Keratinocyte (primary cell): ENCODE data around the gene SCRN2. TPM values are rescaled to one million over a fixed set of nuclear protein-coding genes. Genes with fewer than 3 reads are reported as not detected.
A peak's percentile ranks its signal among the peaks of the same experiment; 100 is the strongest.

Source experiments
- DNase-seq: peaks from one replicate; pipeline ENCODE4 v3.0.0-alpha.2; 2011; ENCODE audit warnings: low read depth, missing footprints, low spot score
- FAIRE-seq: peaks from 2 replicates; lab custom pipeline; 2011; peaks lifted over from hg19 to GRCh38; lab: Jason Lieb, UNC
- H2AFZ ChIP-seq: 2 replicates; pipeline ENCODE4 v1.6.0; 2012; ENCODE audit warnings: low read length, control low read depth, inconsistent platforms; ENCODE audit not compliant: control insufficient read depth
- H3K27ac ChIP-seq: 2 replicates; pipeline ENCODE4 v1.5.1; 2011; ENCODE audit warnings: low read length; ENCODE audit not compliant: control insufficient read depth, insufficient read depth
- H3K27me3 ChIP-seq: 3 replicates; pipeline ENCODE4 v1.6.0; 2011; ENCODE audit warnings: low read length; ENCODE audit not compliant: control insufficient read depth, insufficient read depth; ENCODE audit errors: extremely low read depth
- H3K36me3 ChIP-seq, 2 experiments: 2 replicates in 1 of 2; 3 replicates in 1 of 2; pipeline ENCODE4 v1.5.1; 2011; ENCODE audit warnings: low read length in 2 of 2, mild to moderate bottlenecking in 1 of 2; ENCODE audit not compliant: control insufficient read depth in 2 of 2, insufficient read depth in 2 of 2; ENCODE audit errors: extremely low read depth in 1 of 2
- H3K4me1 ChIP-seq: 3 replicates; pipeline ENCODE4 v1.5.1; 2011; ENCODE audit warnings: low read length; ENCODE audit not compliant: control insufficient read depth, insufficient read depth; ENCODE audit errors: extremely low read depth
- H3K4me2 ChIP-seq: 3 replicates; pipeline ENCODE4 v1.6.0; 2011; ENCODE audit warnings: low read depth, low read length; ENCODE audit not compliant: control insufficient read depth, insufficient read depth; ENCODE audit errors: extremely low read depth
- H3K4me3 ChIP-seq, 3 experiments: fragments of 200-600 bp in 1 of 3; sonication (generic) in 1 of 3; 2 replicates in 2 of 3; 3 replicates in 1 of 3; pipeline ENCODE4 v1.5.1; 2011 to 2016; ENCODE audit warnings: low read length in 3 of 3, mild to moderate bottlenecking in 3 of 3, control low read depth in 2 of 3, inconsistent platforms in 1 of 3, low read depth in 1 of 3, mixed read lengths in 1 of 3, mixed run types in 1 of 3, moderate library complexity in 1 of 3; ENCODE audit not compliant: control insufficient read depth in 2 of 3, insufficient read depth in 2 of 3; ENCODE audit errors: extremely low read depth in 1 of 3
- H3K79me2 ChIP-seq: 2 replicates; pipeline ENCODE4 v1.6.0; 2012; ENCODE audit warnings: low read length; ENCODE audit not compliant: control insufficient read depth, insufficient read depth
- H3K9ac ChIP-seq: 3 replicates; pipeline ENCODE4 v1.6.0; 2011; ENCODE audit warnings: low read length; ENCODE audit not compliant: control insufficient read depth, insufficient read depth; ENCODE audit errors: extremely low read depth
- H3K9me1 ChIP-seq: 3 replicates; pipeline ENCODE4 v1.6.0; 2011; ENCODE audit warnings: low read length; ENCODE audit not compliant: control insufficient read depth, insufficient read depth; ENCODE audit errors: extremely low read depth
- H3K9me3 ChIP-seq: 2 replicates; pipeline ENCODE4 v1.5.1; 2012; ENCODE audit warnings: low read depth, low read length; ENCODE audit not compliant: control insufficient read depth
- H4K20me1 ChIP-seq: 3 replicates; pipeline ENCODE4 v1.6.0; 2011; ENCODE audit warnings: low read length; ENCODE audit not compliant: control insufficient read depth, insufficient read depth; ENCODE audit errors: extremely low read depth
- EZH2 ChIP-seq: IDR thresholded peaks from one replicate; pipeline ENCODE4 v1.6.1; 2012; ENCODE audit warnings: inconsistent platforms, mild to moderate bottlenecking, low read length, moderate library complexity
- dilution Hi-C: fragments of 300-500 bp; cut with MboI; formaldehyde crosslinking; loops from one replicate; pipeline ENCODE4 v1.7.0; 2020; ENCODE audit warnings: low sequenced_read_pairs; ENCODE audit not compliant: extremely low pct_ligation_motif_present
- polyA plus RNA-seq, 5 experiments: library from polyadenylated mRNA; depleted of rRNA in 3 of 5; stranded (reverse) in 3 of 5; stranded (forward) in 1 of 5; unstranded in 1 of 5; fragments of >200 nt; gene quantifications; 1 replicate in 1 of 5; 2 replicates in 3 of 5; 3 replicates in 1 of 5; pipeline versions ENCODE4 v1.2.1 to v1.2.3, GENCODE V29; 2011 to 2012; ENCODE audit warnings: missing spikeins in 2 of 5, low read depth in 1 of 5, low replicate concordance in 1 of 5
- TF ChIP-seq, protein P1 (sequence below), 3 experiments: IDR thresholded peaks in 1 of 3; conservative IDR thresholded peaks in 1 of 3; optimal IDR thresholded peaks in 1 of 3; 2 replicates in 2 of 3; 3 replicates in 1 of 3; pipeline versions ENCODE3 to v1.5.1; 2011; ENCODE audit warnings: low read length in 3 of 3, mild to moderate bottlenecking in 3 of 3, moderate library complexity in 2 of 3, control low read depth in 1 of 3, inconsistent platforms in 1 of 3; ENCODE audit not compliant: insufficient read depth in 2 of 3; ENCODE audit errors: extremely low read depth in 1 of 3

SCRN2 gene
- polyA plus RNA-seq, 1 donor (not counting 4 experiments of a cell fraction or from before 2014, with no cell fraction given) = 17.1 TPM

DNA sequence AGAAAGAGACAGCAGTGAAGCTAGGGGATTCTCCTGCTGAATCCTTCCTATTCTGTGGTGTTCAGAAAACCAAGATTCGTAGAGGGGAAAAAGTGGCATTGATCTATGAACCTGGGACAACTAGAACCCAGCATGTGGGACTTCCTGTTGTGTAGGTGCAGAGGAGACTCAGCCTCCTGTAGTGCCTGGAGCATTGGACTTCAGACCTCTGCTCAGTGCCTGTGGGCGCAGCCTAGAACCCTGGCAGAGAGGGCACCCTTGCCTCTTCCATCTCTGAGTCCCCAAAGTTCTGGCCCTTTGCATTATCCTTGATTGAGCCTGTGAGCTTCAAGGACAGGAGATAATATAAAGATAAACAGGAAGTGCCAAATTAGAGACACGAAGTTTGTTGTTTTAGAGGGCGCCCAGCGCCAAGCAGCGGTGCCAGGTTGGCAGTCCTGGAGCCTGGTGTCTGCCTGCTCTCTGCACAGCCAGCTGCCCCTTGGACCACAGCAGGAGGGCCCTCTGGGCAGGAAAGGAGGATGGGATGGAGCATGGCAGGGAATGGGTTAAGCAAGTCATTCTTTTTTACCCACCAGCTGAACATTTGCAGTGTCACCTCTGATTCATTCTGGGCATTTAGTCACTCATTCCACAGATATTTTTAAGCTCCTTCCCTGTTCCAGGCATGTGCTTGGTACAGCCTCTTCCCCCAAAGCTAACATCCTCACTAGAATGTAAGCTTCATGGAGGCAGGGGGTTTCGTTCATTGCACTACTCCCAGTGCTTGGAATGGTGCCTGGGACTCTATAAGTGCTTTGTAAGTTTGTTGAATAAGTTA lies 21.8 kb upstream of the SCRN2 start:
- peak overlapping the region; percentile 65 for H3K27ac ChIP-seq
- no peaks in the 10 kb centered on the region for H3K9me3 ChIP-seq
- H3K36me3 ChIP-seq = no peaks in the 10 kb centered on the region
- H3K79me2 ChIP-seq = no peaks in the 10 kb centered on the region
- H4K20me1 ChIP-seq = no peaks in the 10 kb centered on the region
- FAIRE-seq (peak; percentile 99), DNase-seq (peak; percentile 38)
- H3K4me3 ChIP-seq = no peak overlapping the region
- no peaks in the 10 kb centered on the region for H3K9me1 ChIP-seq
- TF ChIP-seq, protein P1, sequence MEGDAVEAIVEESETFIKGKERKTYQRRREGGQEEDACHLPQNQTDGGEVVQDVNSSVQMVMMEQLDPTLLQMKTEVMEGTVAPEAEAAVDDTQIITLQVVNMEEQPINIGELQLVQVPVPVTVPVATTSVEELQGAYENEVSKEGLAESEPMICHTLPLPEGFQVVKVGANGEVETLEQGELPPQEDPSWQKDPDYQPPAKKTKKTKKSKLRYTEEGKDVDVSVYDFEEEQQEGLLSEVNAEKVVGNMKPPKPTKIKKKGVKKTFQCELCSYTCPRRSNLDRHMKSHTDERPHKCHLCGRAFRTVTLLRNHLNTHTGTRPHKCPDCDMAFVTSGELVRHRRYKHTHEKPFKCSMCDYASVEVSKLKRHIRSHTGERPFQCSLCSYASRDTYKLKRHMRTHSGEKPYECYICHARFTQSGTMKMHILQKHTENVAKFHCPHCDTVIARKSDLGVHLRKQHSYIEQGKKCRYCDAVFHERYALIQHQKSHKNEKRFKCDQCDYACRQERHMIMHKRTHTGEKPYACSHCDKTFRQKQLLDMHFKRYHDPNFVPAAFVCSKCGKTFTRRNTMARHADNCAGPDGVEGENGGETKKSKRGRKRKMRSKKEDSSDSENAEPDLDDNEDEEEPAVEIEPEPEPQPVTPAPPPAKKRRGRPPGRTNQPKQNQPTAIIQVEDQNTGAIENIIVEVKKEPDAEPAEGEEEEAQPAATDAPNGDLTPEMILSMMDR (optimal IDR thresholded peaks at IDR 0.05 in 1 of 3, IDR thresholded peaks at IDR 0.05 in 1 of 3, conservative IDR thresholded peaks at IDR 0.05 in 1 of 3; ENCODE audit: extremely low read depth in 1 of 3, insufficient read depth in 2 of 3, low read length in 3 of 3) = no peak
- TF ChIP-seq EZH2 = no peak
- dilution Hi-C loops = no loop called here
- H3K9ac ChIP-seq = peak overlapping the region; percentile 0
- H2AFZ ChIP-seq = peak overlapping the region; percentile 80
- no peaks in the 10 kb centered on the region for H3K27me3 ChIP-seq
- H3K4me1 ChIP-seq = peaks cover 24% of the 10 kb centered on the region
- peak overlapping the region; percentile 33 for H3K4me2 ChIP-seq

DNA sequence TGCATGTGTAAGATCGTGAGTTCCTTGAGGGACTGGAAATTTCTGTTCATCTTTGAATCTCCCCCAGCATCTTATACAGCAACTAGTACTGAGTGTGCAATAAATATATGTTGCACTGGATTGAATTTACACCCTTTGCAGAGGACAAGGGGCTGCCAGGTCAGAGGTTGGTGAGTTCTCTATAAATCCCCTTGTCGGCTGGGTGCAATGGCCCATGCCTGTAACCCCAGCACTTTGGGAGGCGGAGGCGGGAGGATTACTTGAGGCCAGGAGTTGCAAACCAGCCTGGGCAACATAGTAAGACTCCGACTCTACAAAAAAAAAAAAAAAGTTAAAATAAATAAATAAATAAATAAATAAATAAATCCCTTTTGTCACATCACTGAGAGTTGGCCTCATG lies 19.3 kb upstream of the SCRN2 start:
- Histone ChIP-seq H3K36me3 (no peaks in the 10 kb centered on the region), H3K4me2 (no peak overlapping the region), H3K79me2 (no peaks in the 10 kb centered on the region), H3K9me3 (no peaks in the 10 kb centered on the region), H3K9ac (no peak overlapping the region), H3K27ac (no peak overlapping the region), H3K4me3 (no peak overlapping the region), H2AFZ (no peak overlapping the region), H4K20me1 (no peaks in the 10 kb centered on the region), H3K27me3 (peaks cover 10% of the 10 kb centered on the region), H3K4me1 (peaks cover 24% of the 10 kb centered on the region), H3K9me1 (no peaks in the 10 kb centered on the region)
- DNase-seq (no peak), FAIRE-seq (no peak)
- dilution Hi-C loops = no loop called here
- TF ChIP-seq, protein P1 (optimal IDR thresholded peaks at IDR 0.05 in 1 of 3, IDR thresholded peaks at IDR 0.05 in 1 of 3, conservative IDR thresholded peaks at IDR 0.05 in 1 of 3; ENCODE audit: extremely low read depth in 1 of 3, insufficient read depth in 2 of 3, low read length in 3 of 3) = no peak
- TF ChIP-seq EZH2 = no peak
